Neural cell (in vitro differentiated cells): ENCODE results near the gene MDM1. TPM values are rescaled to one million over a fixed set of nuclear protein-coding genes. Genes with fewer than 3 reads are reported as not detected.

ENCODE experiments used
- H2AFZ ChIP-seq: fragments of 200-600, 300-800 bp; sonication (generic), shearing (Covaris generic); 2 replicates; pipeline ENCODE4 v1.6.0; 2014; ENCODE audit warnings: low read depth, mild to moderate bottlenecking, antibody characterized with exemption, low read length, moderate library complexity
- H3F3A ChIP-seq: fragments of 200-600 bp; shearing (Covaris generic); 2 replicates; pipeline ENCODE4 v1.6.1; 2016; ENCODE audit warnings: mild to moderate bottlenecking, moderate library complexity, mixed read lengths, antibody characterized with exemption, low read length; ENCODE audit not compliant: insufficient read depth, poor library complexity, severe bottlenecking
- H3K27ac ChIP-seq: fragments of 200-600, 300-800 bp; sonication (generic), shearing (Covaris generic); 2 replicates; pipeline ENCODE4 v1.5.1; 2014; ENCODE audit warnings: mild to moderate bottlenecking, low read length, moderate library complexity
- H3K27me3 ChIP-seq: fragments of 300-800, 200-600 bp; sonication (generic), shearing (Covaris generic); 2 replicates; pipeline ENCODE4 v1.6.0; 2014; ENCODE audit warnings: mild to moderate bottlenecking, low read depth, low read length, moderate library complexity; ENCODE audit not compliant: insufficient read depth
- H3K36me3 ChIP-seq: fragments of 300-800, 200-600 bp; sonication (generic), shearing (Covaris generic); 2 replicates; pipeline ENCODE4 v1.5.1; 2014; ENCODE audit warnings: mild to moderate bottlenecking, antibody characterized with exemption, low read length, moderate library complexity; ENCODE audit not compliant: insufficient read depth
- H3K4me2 ChIP-seq: fragments of 300-800, 200-600 bp; sonication (generic), shearing (Covaris generic); 2 replicates; pipeline ENCODE4 v1.6.0; 2014; ENCODE audit warnings: mild to moderate bottlenecking, low read length
- H3K4me3 ChIP-seq: fragments of 300-800, 200-600 bp; sonication (generic), shearing (Covaris generic); 2 replicates; pipeline ENCODE4 v1.5.1; 2014; ENCODE audit warnings: mild to moderate bottlenecking, low read length, moderate library complexity
- H3K79me2 ChIP-seq: fragments of 200-600 bp; shearing (Covaris generic); replicated peaks from 2 replicates; pipeline ENCODE4 v1.6.0; 2014; ENCODE audit warnings: mild to moderate bottlenecking, low read length, moderate library complexity; ENCODE audit not compliant: insufficient read depth
- H3K9ac ChIP-seq: fragments of 300-800, 200-600 bp; sonication (generic), shearing (Covaris generic); 2 replicates; pipeline ENCODE4 v1.6.1; 2016; ENCODE audit warnings: mild to moderate bottlenecking, low read length, mixed read lengths
- H3K9me2 ChIP-seq: fragments of 200-600 bp; shearing (Covaris generic); 2 replicates; pipeline ENCODE4 v1.6.1; 2016; ENCODE audit warnings: mild to moderate bottlenecking, low read length, mixed read lengths; ENCODE audit not compliant: insufficient read depth
- H3K9me3 ChIP-seq: fragments of 200-600, 300-800 bp; sonication (generic), shearing (Covaris generic); 2 replicates; pipeline ENCODE4 v1.6.1; 2016; ENCODE audit warnings: mild to moderate bottlenecking, mixed run types, low read length, moderate library complexity, mixed read lengths
- H4K20me1 ChIP-seq: fragments of 200-600 bp; shearing (Covaris generic); 2 replicates; pipeline ENCODE4 v1.6.1; 2016; ENCODE audit warnings: mild to moderate bottlenecking, mixed run types; ENCODE audit not compliant: insufficient read depth
- EP300 ChIP-seq: fragments of 450-650 bp; conservative IDR thresholded peaks from 2 replicates; pipeline ENCODE4 v1.6.1; 2014; ENCODE audit warnings: antibody characterized with exemption, mild to moderate bottlenecking, moderate library complexity; ENCODE audit not compliant: poor library complexity, severe bottlenecking
- EZH2 ChIP-seq: fragments of 200-600, 300-800 bp; shearing (Covaris generic), sonication (generic); IDR thresholded peaks from 2 replicates; pipeline ENCODE4 v1.6.1; 2014; ENCODE audit warnings: antibody characterized with exemption, low read length, borderline replicate concordance, mild to moderate bottlenecking; ENCODE audit not compliant: insufficient read depth, poor library complexity, severe bottlenecking
- MXI1 ChIP-seq: fragments of 450-650 bp; conservative IDR thresholded peaks from 2 replicates; pipeline ENCODE4 v1.6.1; 2014; ENCODE audit warnings: antibody characterized with exemption, mild to moderate bottlenecking; ENCODE audit not compliant: poor library complexity, severe bottlenecking
- POLR2AphosphoS5 ChIP-seq: IDR thresholded peaks from 2 replicates; pipeline ENCODE4 v1.6.1; 2012
- RAD21 ChIP-seq: fragments of 450-650 bp; conservative IDR thresholded peaks from 2 replicates; pipeline ENCODE4 v1.6.1; 2014; ENCODE audit warnings: antibody characterized with exemption, mild to moderate bottlenecking, moderate library complexity
- REST ChIP-seq: IDR thresholded peaks from 2 replicates; pipeline ENCODE4 v1.6.1; 2012; ENCODE audit warnings: borderline replicate concordance
- SMC3 ChIP-seq: fragments of 450-650 bp; conservative IDR thresholded peaks from 2 replicates; pipeline ENCODE4 v1.6.1; 2014; ENCODE audit warnings: antibody characterized with exemption, mild to moderate bottlenecking, moderate library complexity; ENCODE audit not compliant: poor library complexity
- TAF1 ChIP-seq: IDR thresholded peaks from 2 replicates; pipeline ENCODE4 v1.6.1; 2012; ENCODE audit warnings: low read depth
- polyA plus RNA-seq: library from polyadenylated mRNA; depleted of rRNA; stranded (reverse); fragments of >200 nt; gene quantifications from 2 replicates; pipeline ENCODE4 v1.2.3, GENCODE V29; 2014
- TF ChIP-seq, protein P1 (sequence below): fragments of 450-650 bp; IDR thresholded peaks from 2 replicates; pipeline ENCODE4 v1.5.1; 2014; ENCODE audit warnings: antibody characterized with exemption, mild to moderate bottlenecking, moderate library complexity; ENCODE audit not compliant: poor library complexity, severe bottlenecking

MDM1 gene
- polyA plus RNA-seq, 1 donor from 2014 or later, result 35.5 TPM

DNA sequence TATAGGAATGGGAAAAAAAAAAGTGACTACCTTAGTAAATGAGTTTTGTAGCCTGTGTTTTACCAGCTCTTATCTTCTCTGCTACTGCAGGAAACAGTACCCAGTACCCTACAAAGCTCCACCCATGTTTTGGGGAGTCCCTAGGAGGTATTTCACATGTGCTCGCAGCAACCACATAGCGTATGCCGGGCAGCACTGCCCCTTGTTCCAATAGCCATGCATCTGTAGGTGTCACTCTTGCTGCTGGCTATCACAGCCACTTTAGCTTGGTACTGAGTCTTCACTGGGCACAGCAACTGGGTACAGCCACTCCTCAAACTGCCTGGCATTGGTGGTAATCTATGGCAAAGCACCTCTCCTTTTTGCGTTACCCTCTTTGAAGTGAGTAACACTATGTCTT lies 2.0 kb upstream of the MDM1 start:
- Histone ChIP-seq H3K27me3 (no peaks in the 10 kb centered on the region), H3K36me3 (no peaks in the 10 kb centered on the region), H3K4me3 (no peak overlapping the region), H3K79me2 (no peaks in the 10 kb centered on the region), H3K27ac (no peak overlapping the region), H2AFZ (no peak overlapping the region), H3K9me2 (no peaks in the 10 kb centered on the region), H3K9ac (no peak overlapping the region), H3F3A (no peaks in the 10 kb centered on the region), H3K9me3 (no peaks in the 10 kb centered on the region), H3K4me2 (no peak overlapping the region), H4K20me1 (no peaks in the 10 kb centered on the region)
- TF ChIP-seq EZH2 (no peak), TAF1 (no peak), RAD21 (no peak), REST (no peak), MXI1 (no peak), SMC3 (no peak), POLR2AphosphoS5 (no peak), EP300 (no peak)
- TF ChIP-seq, protein P1, sequence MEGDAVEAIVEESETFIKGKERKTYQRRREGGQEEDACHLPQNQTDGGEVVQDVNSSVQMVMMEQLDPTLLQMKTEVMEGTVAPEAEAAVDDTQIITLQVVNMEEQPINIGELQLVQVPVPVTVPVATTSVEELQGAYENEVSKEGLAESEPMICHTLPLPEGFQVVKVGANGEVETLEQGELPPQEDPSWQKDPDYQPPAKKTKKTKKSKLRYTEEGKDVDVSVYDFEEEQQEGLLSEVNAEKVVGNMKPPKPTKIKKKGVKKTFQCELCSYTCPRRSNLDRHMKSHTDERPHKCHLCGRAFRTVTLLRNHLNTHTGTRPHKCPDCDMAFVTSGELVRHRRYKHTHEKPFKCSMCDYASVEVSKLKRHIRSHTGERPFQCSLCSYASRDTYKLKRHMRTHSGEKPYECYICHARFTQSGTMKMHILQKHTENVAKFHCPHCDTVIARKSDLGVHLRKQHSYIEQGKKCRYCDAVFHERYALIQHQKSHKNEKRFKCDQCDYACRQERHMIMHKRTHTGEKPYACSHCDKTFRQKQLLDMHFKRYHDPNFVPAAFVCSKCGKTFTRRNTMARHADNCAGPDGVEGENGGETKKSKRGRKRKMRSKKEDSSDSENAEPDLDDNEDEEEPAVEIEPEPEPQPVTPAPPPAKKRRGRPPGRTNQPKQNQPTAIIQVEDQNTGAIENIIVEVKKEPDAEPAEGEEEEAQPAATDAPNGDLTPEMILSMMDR, result no peak

- Histone ChIP-seq H3K4me2 (peak overlapping the region; percentile 45), H3F3A (no peaks in the 10 kb centered on the region), H3K9me2 (no peaks in the 10 kb centered on the region), H2AFZ (peak overlapping the region; percentile 81), H3K27ac (peak overlapping the region; percentile 56), H3K27me3 (no peaks in the 10 kb centered on the region), H3K9me3 (no peaks in the 10 kb centered on the region), H3K9ac (peak overlapping the region; percentile 71), H4K20me1 (no peaks in the 10 kb centered on the region), H3K79me2 (no peaks in the 10 kb centered on the region), H3K36me3 (no peaks in the 10 kb centered on the region), H3K4me3 (peak overlapping the region; percentile 89)
- TF ChIP-seq TAF1 (no peak), SMC3 (no peak), MXI1 (no peak), EZH2 (no peak), POLR2AphosphoS5 (no peak)
These were observed 817 bp upstream of the MDM1 start for GRCh38 chr12:68332728-68333630.
